ENCODE data around the gene NXNL1.

NXNL1 gene

GRCh38 chr19:17447704-17448130 lies 13.0 kb downstream of the NXNL1 start:
- no peaks in the 10 kb centered on the region for H3K36me3 ChIP-seq
- TF ChIP-seq CTCF (IDR thresholded peaks at IDR 0.05; ENCODE audit: low read depth, low read length) = no peak

GRCh38 chr19:17445526-17446165 lies 15.1 kb downstream of the NXNL1 start:
- Histone ChIP-seq H3K27me3 (ENCODE audit: insufficient read depth, low read depth, severe bottlenecking) (no peaks in the 10 kb centered on the region), H3K36me3 (no peaks in the 10 kb centered on the region), H3K27ac (no peak overlapping the region), H3K9me3 (ENCODE audit: severe bottlenecking) (no peaks in the 10 kb centered on the region), H3K4me3 (ENCODE audit: low read depth, low read length) (no peak overlapping the region)
- TF ChIP-seq CTCF (IDR thresholded peaks at IDR 0.05; ENCODE audit: low read depth, low read length) = no peak
- DNase-seq = no peak

More at GRCh38 chr19:17447704-17448130, 13.0 kb downstream of the NXNL1 start:
- Histone ChIP-seq H3K9me3 (ENCODE audit: severe bottlenecking) (no peaks in the 10 kb centered on the region), H3K27ac (no peak overlapping the region), H3K27me3 (ENCODE audit: insufficient read depth, low read depth, severe bottlenecking) (no peaks in the 10 kb centered on the region), H3K4me3 (ENCODE audit: low read depth, low read length) (no peak overlapping the region)
- DNase-seq = no peak

- no peaks in the 10 kb centered on the region for H3K27me3 ChIP-seq (ENCODE audit: insufficient read depth, low read depth, severe bottlenecking)
- H3K4me3 ChIP-seq (ENCODE audit: low read depth, low read length) = no peak overlapping the region
- H3K27ac ChIP-seq = no peak overlapping the region
- H3K9me3 ChIP-seq (ENCODE audit: severe bottlenecking) = no peaks in the 10 kb centered on the region
- no peaks in the 10 kb centered on the region for H3K36me3 ChIP-seq
- TF ChIP-seq CTCF (IDR thresholded peaks at IDR 0.05; ENCODE audit: low read depth, low read length) = peak; percentile 75
- peak; percentile 48 for DNase-seq
Measured at GRCh38 chr19:17441241-17442021, 19.3 kb downstream of the NXNL1 start.

- H3K9me3 ChIP-seq (ENCODE audit: severe bottlenecking) = no peaks in the 10 kb centered on the region
- H3K36me3 ChIP-seq = no peaks in the 10 kb centered on the region
- no peak for DNase-seq
- H3K4me3 ChIP-seq (ENCODE audit: low read depth, low read length) = no peak overlapping the region
- no peak for TF ChIP-seq CTCF (IDR thresholded peaks at IDR 0.05; ENCODE audit: low read depth, low read length)
- H3K27me3 ChIP-seq (ENCODE audit: insufficient read depth, low read depth, severe bottlenecking) = no peaks in the 10 kb centered on the region
- H3K27ac ChIP-seq = no peak overlapping the region
Measured at GRCh38 chr19:17436874-17437267, 23.9 kb downstream of the NXNL1 start.

GRCh38 chr19:17436094-17436873 lies 24.4 kb downstream of the NXNL1 start:
- Histone ChIP-seq H3K27ac (no peak overlapping the region), H3K4me3 (ENCODE audit: low read depth, low read length) (no peak overlapping the region), H3K27me3 (ENCODE audit: insufficient read depth, low read depth, severe bottlenecking) (no peaks in the 10 kb centered on the region), H3K36me3 (no peaks in the 10 kb centered on the region), H3K9me3 (ENCODE audit: severe bottlenecking) (no peaks in the 10 kb centered on the region)
- no peak for TF ChIP-seq CTCF (IDR thresholded peaks at IDR 0.05; ENCODE audit: low read depth, low read length)
- DNase-seq = no peak

Data from WERI-Rb-1 (cell line).